SK-N-SH (cell line): ENCODE results near the gene CHCHD3.

Experiments used
- EP300 ChIP-seq, 2 experiments: IDR thresholded peaks; 2 replicates each; pipeline versions ENCODE4 v1.4.0 to v1.6.1; 2012; ENCODE audit warnings: borderline replicate concordance in 1 of 2, low read depth in 1 of 2, low read length in 1 of 2
- GABPA ChIP-seq: IDR thresholded peaks from 2 replicates; pipeline ENCODE4 v1.4.0; 2012; ENCODE audit warnings: low read depth, mild to moderate bottlenecking
- JUND ChIP-seq: IDR thresholded peaks from 2 replicates; pipeline ENCODE4 v1.4.0; 2012
- MXI1 ChIP-seq: IDR thresholded peaks from 2 replicates; pipeline ENCODE4 v1.6.1; 2012; ENCODE audit warnings: mild to moderate bottlenecking, low read depth, low read length, improper control_type of control experiment
- POLR2AphosphoS5 ChIP-seq: IDR thresholded peaks from 2 replicates; pipeline ENCODE4 v1.6.1; 2012; ENCODE audit warnings: low read depth, low read length
- SIN3A ChIP-seq: IDR thresholded peaks from 2 replicates; pipeline ENCODE4 v1.6.1; 2012; ENCODE audit warnings: low read depth, mild to moderate bottlenecking, low read length, moderate library complexity, borderline replicate concordance
- TF ChIP-seq, protein P1 (sequence below): fragments of 200-600 bp; sonication (generic); IDR thresholded peaks from 2 replicates; pipeline ENCODE4 v1.6.1; 2017; ENCODE audit warnings: antibody characterized with exemption, mild to moderate bottlenecking, moderate library complexity
- TF ChIP-seq, protein P2 (sequence below): IDR thresholded peaks from 2 replicates; pipeline ENCODE4 v1.4.0; 2012; ENCODE audit warnings: low read depth

DNA sequence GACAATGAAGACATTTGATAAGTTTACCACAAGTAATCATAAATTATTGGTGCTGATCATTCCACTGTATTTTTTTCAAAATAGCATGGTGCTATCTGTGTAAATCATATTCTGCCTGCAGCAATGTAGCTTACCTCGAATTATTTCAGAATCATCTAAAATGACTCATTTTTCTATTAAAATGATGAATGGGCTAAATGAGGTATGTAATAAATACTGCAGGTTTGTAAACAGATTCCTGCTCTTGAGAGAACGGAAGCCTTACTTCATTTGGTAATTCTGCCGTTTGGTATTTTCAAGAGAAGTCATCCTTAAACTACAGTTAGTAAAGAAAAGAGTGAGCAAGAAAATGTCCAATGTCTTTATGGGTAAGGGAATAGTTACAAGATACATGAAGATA lies 115.9 kb downstream of the CHCHD3 start:
- TF ChIP-seq EP300 (IDR thresholded peaks at IDR 0.05; ENCODE audit: borderline replicate concordance in 1 of 2, low read depth in 1 of 2, low read length in 1 of 2) (no peak), GABPA (no peak), JUND (no peak), SIN3A (no peak), MXI1 (no peak), POLR2AphosphoS5 (no peak)
- TF ChIP-seq, protein P1, sequence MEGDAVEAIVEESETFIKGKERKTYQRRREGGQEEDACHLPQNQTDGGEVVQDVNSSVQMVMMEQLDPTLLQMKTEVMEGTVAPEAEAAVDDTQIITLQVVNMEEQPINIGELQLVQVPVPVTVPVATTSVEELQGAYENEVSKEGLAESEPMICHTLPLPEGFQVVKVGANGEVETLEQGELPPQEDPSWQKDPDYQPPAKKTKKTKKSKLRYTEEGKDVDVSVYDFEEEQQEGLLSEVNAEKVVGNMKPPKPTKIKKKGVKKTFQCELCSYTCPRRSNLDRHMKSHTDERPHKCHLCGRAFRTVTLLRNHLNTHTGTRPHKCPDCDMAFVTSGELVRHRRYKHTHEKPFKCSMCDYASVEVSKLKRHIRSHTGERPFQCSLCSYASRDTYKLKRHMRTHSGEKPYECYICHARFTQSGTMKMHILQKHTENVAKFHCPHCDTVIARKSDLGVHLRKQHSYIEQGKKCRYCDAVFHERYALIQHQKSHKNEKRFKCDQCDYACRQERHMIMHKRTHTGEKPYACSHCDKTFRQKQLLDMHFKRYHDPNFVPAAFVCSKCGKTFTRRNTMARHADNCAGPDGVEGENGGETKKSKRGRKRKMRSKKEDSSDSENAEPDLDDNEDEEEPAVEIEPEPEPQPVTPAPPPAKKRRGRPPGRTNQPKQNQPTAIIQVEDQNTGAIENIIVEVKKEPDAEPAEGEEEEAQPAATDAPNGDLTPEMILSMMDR: no peak
- TF ChIP-seq, protein P2, sequence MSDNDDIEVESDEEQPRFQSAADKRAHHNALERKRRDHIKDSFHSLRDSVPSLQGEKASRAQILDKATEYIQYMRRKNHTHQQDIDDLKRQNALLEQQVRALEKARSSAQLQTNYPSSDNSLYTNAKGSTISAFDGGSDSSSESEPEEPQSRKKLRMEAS: no peak
